Activated CD4-positive, alpha-beta memory T cell treated with anti-CD3 and anti-CD28 coated beads for 36 hours (primary cell): ENCODE data around the gene PACSIN1. TPM values are rescaled to one million over a fixed set of nuclear protein-coding genes. Genes with fewer than 3 reads are reported as not detected.

Experiments
- CTCF ChIA-PET: fragments of 350-600 bp; sonication (Branson Sonifier 250); formaldehyde crosslinking; loops from one replicate; lab custom pipeline; 2021; ENCODE audit warnings: antibody characterized with exemption, inconsistent platforms; lab: Charles Lee
- POLR2A ChIA-PET: fragments of 350-600 bp; sonication (Branson Sonifier 250); formaldehyde crosslinking; loops from one replicate; lab custom pipeline; 2021; ENCODE audit warnings: antibody characterized with exemption; lab: Charles Lee
- DNase-seq: peaks from one replicate; pipeline ENCODE4 v3.0.0-alpha.2; 2020
- H3K27ac Mint-ChIP-seq: one replicate; pipeline ENCODE4 v1.8.0; 2021; ENCODE audit warnings: mixed read lengths
- H3K27me3 Mint-ChIP-seq: one replicate; pipeline ENCODE4 v1.8.0; 2021; ENCODE audit warnings: mixed read lengths
- H3K36me3 Mint-ChIP-seq: one replicate; pipeline ENCODE4 v1.8.0; 2021; ENCODE audit warnings: mixed read lengths
- H3K4me1 Mint-ChIP-seq: one replicate; pipeline ENCODE4 v1.8.0; 2021; ENCODE audit warnings: low read depth, mixed read lengths
- H3K4me3 Mint-ChIP-seq: one replicate; pipeline ENCODE4 v1.8.0; 2021; ENCODE audit warnings: mild to moderate bottlenecking, mixed read lengths
- H3K9me3 Mint-ChIP-seq: one replicate; pipeline ENCODE4 v1.8.0; 2021; ENCODE audit warnings: mixed read lengths
- intact Hi-C: fragments of 100-400 bp; cut with micrococcal nuclease; formaldehyde crosslinking; loops from one replicate; pipeline ENCODE4 v1.15.1; 2023
- total RNA-seq, 2 experiments: library from RNA; stranded (reverse); gene quantifications; one replicate each; pipeline ENCODE4 v1.2.3, GENCODE V29; 2021

Gene PACSIN1
- total RNA-seq, 2 experiments from 2014 or later: 0.10 to 0.40 TPM

DNA sequence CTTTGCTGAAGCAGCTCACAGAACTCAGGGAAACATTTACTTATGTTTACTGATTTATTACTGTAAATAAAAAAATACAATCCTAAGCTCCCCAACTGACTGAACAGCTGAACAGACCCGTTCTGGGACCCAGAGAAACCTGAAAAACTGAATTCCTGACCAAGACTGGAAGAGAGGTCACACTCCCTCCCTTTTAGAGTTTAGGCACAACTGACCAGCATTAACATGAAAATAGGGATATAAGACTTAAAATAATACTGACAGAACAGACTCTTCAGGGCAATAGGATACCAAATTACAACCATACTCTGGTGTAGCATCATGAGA lies 28.3 kb upstream of the PACSIN1 start:
- Mint-ChIP-seq H3K4me1 (no peaks in the 10 kb centered on the region), H3K9me3 (peaks cover 2% of the 10 kb centered on the region), H3K4me3 (no peak overlapping the region), H3K27ac (no peak overlapping the region), H3K27me3 (no peaks in the 10 kb centered on the region), H3K36me3 (no peaks in the 10 kb centered on the region)
- ChIA-PET POLR2A (no interaction called here), CTCF (no interaction called here)
- intact Hi-C loops: no loop called here
- DNase-seq: no peak

DNA sequence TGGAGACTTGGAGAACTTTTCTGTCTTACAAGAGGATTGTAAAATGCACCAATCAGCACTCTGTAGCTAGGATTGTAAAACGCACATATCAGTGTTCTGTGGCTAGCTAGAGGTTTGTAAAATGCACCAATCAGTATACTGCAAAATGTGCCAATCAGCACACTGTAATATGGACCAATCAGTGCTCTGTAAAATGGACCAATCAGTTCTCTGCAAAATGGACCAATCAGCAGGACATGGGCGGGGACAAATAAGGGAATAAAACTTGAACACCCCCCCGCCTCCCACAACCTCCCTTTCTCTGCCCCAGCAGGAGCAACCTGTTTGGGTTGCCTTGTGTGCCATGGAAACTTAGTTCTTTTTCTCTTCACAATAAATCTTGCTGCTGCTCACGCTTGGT lies 27.2 kb upstream of the PACSIN1 start:
- Mint-ChIP-seq H3K27ac (no peak overlapping the region), H3K9me3 (peaks cover 2% of the 10 kb centered on the region), H3K36me3 (no peaks in the 10 kb centered on the region), H3K4me3 (no peak overlapping the region), H3K27me3 (no peaks in the 10 kb centered on the region), H3K4me1 (no peaks in the 10 kb centered on the region)
- ChIA-PET CTCF (no interaction called here), POLR2A (no interaction called here)
- intact Hi-C loops: no loop called here
- DNase-seq: no peak

DNA sequence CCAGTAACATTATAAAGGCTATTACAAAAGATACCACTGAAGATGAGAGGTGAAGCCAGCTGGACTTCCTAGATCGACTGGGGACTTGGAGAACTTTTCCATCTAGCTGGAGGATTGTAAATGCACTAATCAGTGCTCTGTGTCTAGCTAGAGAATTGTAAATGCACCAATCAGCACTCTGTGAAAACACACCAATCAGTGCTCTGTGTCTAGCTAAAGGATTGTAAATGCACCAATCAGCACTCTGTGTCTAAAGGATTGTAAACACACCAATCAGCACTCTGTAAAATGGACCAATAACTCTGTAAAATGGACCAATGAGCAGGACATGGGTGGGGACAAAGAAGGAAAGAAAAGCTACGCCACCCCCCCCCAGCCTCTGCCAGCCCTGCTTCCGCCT lies 26.4 kb upstream of the PACSIN1 start:
- H3K4me3 Mint-ChIP-seq: no peak overlapping the region
- intact Hi-C loops: no loop called here
- CTCF ChIA-PET: no interaction called here
- no peaks in the 10 kb centered on the region for H3K36me3 Mint-ChIP-seq
- H3K9me3 Mint-ChIP-seq: peaks cover 2% of the 10 kb centered on the region
- H3K27ac Mint-ChIP-seq: no peak overlapping the region
- DNase-seq: no peak
- H3K27me3 Mint-ChIP-seq: no peaks in the 10 kb centered on the region
- H3K4me1 Mint-ChIP-seq: no peaks in the 10 kb centered on the region
- POLR2A ChIA-PET: no interaction called here

DNA sequence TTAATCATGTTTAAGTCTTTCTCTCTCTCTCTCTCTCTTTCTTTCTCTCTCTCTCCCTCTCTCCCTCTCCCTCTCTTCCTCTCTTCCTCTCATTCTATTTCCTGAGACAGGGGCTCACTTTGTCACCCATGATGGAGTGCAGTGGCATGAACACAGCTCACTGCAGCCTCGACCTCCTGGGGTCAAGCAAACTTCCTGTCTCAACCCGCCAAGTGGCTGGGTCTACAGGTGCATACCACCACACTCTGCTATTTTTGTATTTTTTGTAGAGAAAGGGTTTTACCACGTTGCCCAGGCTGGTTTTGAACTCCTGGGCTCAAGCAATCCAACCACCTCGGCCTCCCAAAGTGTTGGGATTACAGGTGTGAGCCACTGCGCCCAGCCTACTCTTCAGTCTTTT lies 24.4 kb upstream of the PACSIN1 start:
- Mint-ChIP-seq H3K9me3 (peaks cover 2% of the 10 kb centered on the region), H3K4me3 (no peak overlapping the region), H3K36me3 (no peaks in the 10 kb centered on the region), H3K27me3 (no peaks in the 10 kb centered on the region), H3K27ac (no peak overlapping the region), H3K4me1 (no peaks in the 10 kb centered on the region)
- no peak for DNase-seq
- ChIA-PET POLR2A (no interaction called here), CTCF (no interaction called here)
- intact Hi-C loops: no loop called here

DNA sequence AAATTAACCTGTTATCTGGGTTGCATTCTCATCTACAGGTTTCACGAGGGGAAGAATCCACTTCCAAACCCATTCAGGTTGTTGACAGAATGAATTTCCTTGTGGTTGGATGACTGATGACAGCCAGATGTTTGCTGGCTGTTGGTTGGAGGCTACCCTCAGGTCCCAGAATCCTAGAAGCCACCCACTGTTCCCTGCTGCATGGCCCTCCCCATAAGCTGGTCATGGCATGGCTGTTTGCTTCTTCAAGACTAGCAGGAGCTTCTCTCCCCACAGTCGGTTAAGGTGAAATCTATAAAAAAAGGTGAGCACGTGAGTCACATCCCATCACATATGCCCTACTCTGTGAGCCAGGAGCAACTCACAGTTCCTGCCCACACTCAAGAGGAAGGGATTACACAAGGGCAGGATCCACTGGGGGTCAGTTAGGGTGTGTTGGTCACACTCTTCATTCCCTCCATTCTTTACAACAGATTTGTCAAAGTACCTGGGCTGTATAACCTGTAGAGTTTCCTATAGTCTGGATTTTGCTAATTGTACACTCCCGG lies 20.5 kb upstream of the PACSIN1 start:
- DNase-seq: no peak
- H3K4me3 Mint-ChIP-seq: no peak overlapping the region
- H3K9me3 Mint-ChIP-seq: no peaks in the 10 kb centered on the region
- no peaks in the 10 kb centered on the region for H3K27me3 Mint-ChIP-seq
- no peaks in the 10 kb centered on the region for H3K36me3 Mint-ChIP-seq
- H3K4me1 Mint-ChIP-seq: no peaks in the 10 kb centered on the region
- no peak overlapping the region for H3K27ac Mint-ChIP-seq
- intact Hi-C loops: no loop called here
- POLR2A ChIA-PET: interaction anchor here (0.7 kb wide), 1 partner anchor 196 kb away, joined by 6 read pairs; no protein-coding TSS in a partner anchor
- CTCF ChIA-PET: no interaction called here

DNA sequence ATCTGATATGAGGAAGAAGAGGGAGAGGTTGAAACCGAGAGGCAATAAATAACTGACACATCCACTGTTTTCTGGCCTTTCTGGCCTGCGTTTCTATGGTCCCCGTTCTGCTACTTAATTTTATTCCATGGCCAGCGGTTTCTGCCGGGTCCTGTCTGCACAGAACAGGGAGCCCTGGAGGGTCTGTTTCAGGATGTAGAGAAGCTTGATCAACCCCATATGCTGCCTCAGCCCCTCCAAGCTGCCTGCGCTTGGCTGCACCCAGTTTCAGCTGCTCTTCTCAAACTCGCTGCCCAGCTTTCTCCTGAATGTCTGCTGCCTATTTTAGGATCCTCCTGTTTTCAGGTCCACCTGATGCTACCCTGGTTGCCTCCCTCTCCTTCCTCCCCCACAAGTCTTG lies 18.5 kb upstream of the PACSIN1 start:
- no peaks in the 10 kb centered on the region for H3K36me3 Mint-ChIP-seq
- H3K4me1 Mint-ChIP-seq: no peaks in the 10 kb centered on the region
- intact Hi-C loops: no loop called here
- H3K27me3 Mint-ChIP-seq: no peaks in the 10 kb centered on the region
- no peak for DNase-seq
- POLR2A ChIA-PET: no interaction called here
- peaks cover 5% of the 10 kb centered on the region for H3K9me3 Mint-ChIP-seq
- H3K4me3 Mint-ChIP-seq: no peak overlapping the region
- CTCF ChIA-PET: interaction anchor here (1.1 kb wide), 1 partner anchor 13 kb away, joined by 4 read pairs; no protein-coding TSS in a partner anchor
- no peak overlapping the region for H3K27ac Mint-ChIP-seq

DNA sequence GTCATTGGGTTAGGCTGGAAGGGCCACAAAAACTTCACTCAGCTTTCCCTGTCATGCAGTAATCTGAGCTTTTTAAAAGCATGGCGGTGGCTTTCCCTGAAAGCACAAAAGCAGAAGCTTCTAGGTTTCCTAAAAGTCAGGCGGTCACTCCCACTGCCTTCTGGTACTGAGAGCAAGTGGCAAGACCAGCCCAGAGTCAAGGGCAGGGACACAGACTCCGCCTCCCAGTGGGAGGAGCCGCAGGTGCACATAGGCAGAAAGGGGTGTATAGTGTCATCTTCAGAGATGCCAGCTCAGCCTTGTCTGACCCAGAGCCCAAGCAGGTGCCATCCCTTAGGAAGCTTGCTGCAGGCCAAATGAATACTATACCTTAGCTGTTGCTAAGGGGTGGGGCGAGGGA lies 18.0 kb upstream of the PACSIN1 start:
- CTCF ChIA-PET: interaction anchor here (1.1 kb wide), 1 partner anchor 12 kb away, joined by 4 read pairs; no protein-coding TSS in a partner anchor
- Mint-ChIP-seq H3K27me3 (no peaks in the 10 kb centered on the region), H3K9me3 (peaks cover 5% of the 10 kb centered on the region), H3K4me1 (no peaks in the 10 kb centered on the region), H3K27ac (no peak overlapping the region), H3K36me3 (no peaks in the 10 kb centered on the region), H3K4me3 (no peak overlapping the region)
- intact Hi-C loops: no loop called here
- POLR2A ChIA-PET: no interaction called here
- DNase-seq: no peak

DNA sequence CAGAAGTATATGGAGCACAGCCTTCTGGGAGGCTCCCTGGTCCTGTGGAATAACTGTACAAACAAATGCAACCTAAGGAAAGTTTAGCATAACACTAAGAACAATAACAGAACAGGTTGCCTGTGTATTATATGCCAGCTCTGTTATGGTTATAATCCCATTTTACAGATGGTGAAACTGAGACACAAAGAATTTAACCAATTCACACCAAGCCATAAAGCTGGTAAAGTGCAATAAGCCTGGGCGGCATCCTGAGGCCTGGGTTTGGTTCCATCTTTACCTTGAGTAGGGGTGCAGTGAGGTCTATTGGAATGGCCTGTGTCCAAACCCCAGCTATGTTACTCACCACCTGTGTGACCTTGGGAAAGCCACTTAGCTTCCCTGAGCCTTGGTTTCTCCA lies 14.7 kb upstream of the PACSIN1 start:
- no peaks in the 10 kb centered on the region for H3K27me3 Mint-ChIP-seq
- H3K27ac Mint-ChIP-seq: no peak overlapping the region
- H3K4me1 Mint-ChIP-seq: no peaks in the 10 kb centered on the region
- CTCF ChIA-PET: interaction anchor here (0.7 kb wide), 1 partner anchor 9 kb away, joined by 3 read pairs; no protein-coding TSS in a partner anchor
- intact Hi-C loops: no loop called here
- H3K4me3 Mint-ChIP-seq: no peak overlapping the region
- DNase-seq: no peak
- no peaks in the 10 kb centered on the region for H3K36me3 Mint-ChIP-seq
- H3K9me3 Mint-ChIP-seq: peaks cover 5% of the 10 kb centered on the region
- POLR2A ChIA-PET: no interaction called here

DNA sequence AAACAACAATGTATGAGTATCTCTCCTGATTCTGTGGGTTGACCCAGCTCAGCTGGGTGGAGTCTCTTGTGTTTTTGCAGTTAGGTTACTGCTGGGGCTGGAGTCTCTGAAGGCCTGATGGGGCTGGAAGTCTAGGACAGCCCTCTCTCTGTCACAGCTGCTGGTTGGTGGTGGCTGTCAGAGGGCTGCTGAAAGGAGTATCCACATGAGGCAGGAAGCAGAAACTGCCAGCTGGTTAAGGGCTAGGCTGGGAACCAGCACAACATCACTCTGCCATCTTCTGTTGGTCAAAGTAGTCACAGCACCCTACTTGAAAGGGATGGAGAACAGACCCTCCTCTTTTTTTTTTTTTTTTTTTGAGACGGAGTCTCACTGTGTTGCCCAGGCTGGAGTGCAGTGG lies 10.0 kb upstream of the PACSIN1 start:
- Mint-ChIP-seq H3K27ac (no peak overlapping the region), H3K27me3 (no peaks in the 10 kb centered on the region), H3K36me3 (no peaks in the 10 kb centered on the region), H3K4me1 (no peaks in the 10 kb centered on the region), H3K9me3 (peaks cover 5% of the 10 kb centered on the region), H3K4me3 (no peak overlapping the region)
- POLR2A ChIA-PET: no interaction called here
- no peak for DNase-seq
- intact Hi-C loops: no loop called here
- CTCF ChIA-PET: interaction anchor here (0.9 kb wide), 1 partner anchor 16 kb away, joined by 3 read pairs; no protein-coding TSS in a partner anchor

DNA sequence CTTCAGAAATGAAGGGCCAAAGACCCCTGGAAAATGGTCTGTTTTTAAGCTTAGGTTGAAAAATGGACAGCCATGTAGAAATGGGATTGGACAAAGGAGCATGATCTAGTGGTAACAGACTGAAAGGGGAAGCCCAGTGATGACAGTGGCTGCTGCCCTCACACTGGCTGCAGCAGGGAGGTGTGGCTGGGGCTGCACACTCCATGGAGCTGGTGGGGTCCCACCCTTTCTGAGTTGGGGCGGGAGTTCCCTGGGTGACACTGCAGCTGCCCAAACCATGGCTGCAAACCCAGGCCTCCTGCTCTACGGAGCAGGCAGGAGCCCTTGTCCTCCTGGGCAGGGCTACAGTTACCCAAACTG lies 8.5 kb upstream of the PACSIN1 start:
- no peak for DNase-seq
- no peak overlapping the region for H3K27ac Mint-ChIP-seq
- no peak overlapping the region for H3K4me3 Mint-ChIP-seq
- ChIA-PET POLR2A (no interaction called here), CTCF (interaction anchor here (10.5 kb wide), 1 partner anchor 152 kb away, joined by 170 read pairs; no protein-coding TSS in a partner anchor)
- H3K9me3 Mint-ChIP-seq: no peaks in the 10 kb centered on the region
- H3K36me3 Mint-ChIP-seq: no peaks in the 10 kb centered on the region
- intact Hi-C loops: no loop called here
- H3K27me3 Mint-ChIP-seq: no peaks in the 10 kb centered on the region
- no peaks in the 10 kb centered on the region for H3K4me1 Mint-ChIP-seq

DNA sequence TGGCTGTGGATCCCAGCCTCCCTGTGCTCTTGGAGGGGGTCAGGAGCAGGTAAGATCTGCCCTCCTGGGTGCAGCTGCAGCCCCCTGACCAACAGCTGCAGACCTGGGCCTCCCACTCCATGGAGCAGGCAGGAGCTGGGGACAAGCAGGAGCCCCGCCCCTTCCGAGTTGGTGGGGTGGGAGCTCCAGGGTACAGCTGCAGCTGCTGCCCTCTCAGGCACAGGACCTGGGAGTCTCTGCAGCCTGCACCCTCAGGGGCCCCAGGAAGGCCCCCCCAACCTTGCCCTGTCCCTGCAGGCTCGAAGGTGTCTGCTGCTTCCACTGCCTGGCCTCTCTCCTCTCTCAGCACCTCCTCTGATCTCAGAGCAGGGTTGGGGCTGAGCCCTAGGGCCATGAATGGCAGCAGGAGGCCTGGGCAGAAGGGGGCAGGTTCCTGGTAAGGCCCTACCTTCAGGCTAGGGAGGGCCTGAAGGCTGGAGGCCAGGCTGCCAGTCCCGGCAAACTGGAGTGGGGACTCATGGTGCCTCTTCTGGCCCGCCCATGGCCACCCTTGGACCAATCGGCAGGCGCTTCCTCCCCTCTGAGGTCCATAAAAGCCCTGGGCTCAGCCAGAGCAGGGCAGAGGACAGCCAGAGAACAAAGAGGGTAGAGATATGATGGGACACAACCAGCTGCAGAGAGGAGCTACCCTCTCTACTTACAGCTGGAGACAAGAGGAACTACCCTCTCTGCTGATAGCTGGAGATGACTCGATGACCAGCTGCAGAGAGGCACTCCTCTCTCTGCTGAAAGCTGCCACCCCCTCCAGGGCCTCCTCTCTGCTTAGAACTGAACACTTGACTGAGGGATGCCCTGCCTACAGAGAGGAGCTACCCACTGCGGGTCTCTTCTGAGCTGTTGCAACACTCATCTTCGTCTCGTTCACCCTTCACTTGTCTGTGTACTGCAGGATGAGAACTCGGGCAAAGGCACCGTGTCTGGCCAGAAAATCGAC lies 7.8 kb upstream of the PACSIN1 start:
- Mint-ChIP-seq H3K4me1 (no peaks in the 10 kb centered on the region), H3K27ac (no peak overlapping the region), H3K27me3 (no peaks in the 10 kb centered on the region), H3K4me3 (no peak overlapping the region), H3K9me3 (no peaks in the 10 kb centered on the region), H3K36me3 (no peaks in the 10 kb centered on the region)
- intact Hi-C loops: no loop called here
- CTCF ChIA-PET: interaction anchor here (2.6 to 10.5 kb wide), 2 partner anchors 69 to 151 kb away, joined by 9 to 170 read pairs; no protein-coding TSS in a partner anchor
- POLR2A ChIA-PET: no interaction called here
- no peak for DNase-seq

DNA sequence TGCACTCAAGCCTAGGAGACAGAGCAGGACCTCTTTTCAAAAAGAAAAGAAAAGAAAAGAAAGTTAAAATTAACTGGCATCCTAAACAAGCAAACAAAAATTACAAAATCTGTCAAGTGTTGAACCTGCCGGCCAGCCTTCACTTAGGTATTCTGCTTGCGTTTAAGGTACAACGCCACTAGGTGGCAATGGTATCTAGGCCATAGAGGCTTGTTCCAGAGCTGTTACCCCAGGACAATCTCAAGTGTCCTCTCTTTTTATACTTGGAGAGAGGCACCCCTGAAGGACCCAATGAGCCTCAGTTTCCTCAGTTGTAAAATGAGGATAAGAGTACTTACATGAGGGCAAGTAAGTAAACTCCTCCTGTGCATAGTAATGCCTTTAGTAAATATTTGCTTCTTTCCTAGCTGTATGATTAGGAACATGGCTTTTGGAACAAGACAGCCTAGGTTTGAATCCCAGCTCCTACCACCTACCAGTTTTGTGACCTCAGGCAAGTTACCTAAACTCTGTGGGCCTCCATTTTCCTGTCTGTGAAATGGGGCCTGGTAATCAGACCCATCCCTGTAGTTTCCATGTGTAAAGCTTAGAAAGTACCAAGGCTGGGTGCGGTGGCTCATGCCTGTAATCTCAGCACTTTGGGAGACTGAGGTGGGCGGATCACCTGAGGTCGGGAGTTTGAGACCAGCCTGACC lies 5.8 kb upstream of the PACSIN1 start:
- CTCF ChIA-PET: interaction anchor here (0.6 to 10.5 kb wide), 31 partner anchors 9 to 682 kb away, joined by 3 to 170 read pairs (median 4); partner anchors contain the start of genes BLTP3A and SMIM29
- H3K4me1 Mint-ChIP-seq: no peaks in the 10 kb centered on the region
- peaks cover 9% of the 10 kb centered on the region for H3K27me3 Mint-ChIP-seq
- intact Hi-C loops: loop anchor here (1.0 to 2.0 kb wide), 2 partner anchors 67 to 149 kb away; no protein-coding TSS in a partner anchor
- POLR2A ChIA-PET: interaction anchor here (0.7 to 1.3 kb wide), 4 partner anchors 148 to 668 kb away, joined by 3 to 4 read pairs (median 3); no protein-coding TSS in a partner anchor
- H3K27ac Mint-ChIP-seq: no peak overlapping the region
- peak; percentile 59 for DNase-seq
- no peak overlapping the region for H3K4me3 Mint-ChIP-seq
- H3K9me3 Mint-ChIP-seq: no peaks in the 10 kb centered on the region
- H3K36me3 Mint-ChIP-seq: no peaks in the 10 kb centered on the region
